SU-DHL-6 (cell line): ENCODE measurements around the gene LRP1-AS.

Experiments
- H2AFZ ChIP-seq: fragments of 200-600 bp; sonication (generic); 2 replicates; pipeline ENCODE4 v1.6.1; 2014; ENCODE audit warnings: low read depth, mild to moderate bottlenecking, moderate library complexity, mixed read lengths, antibody characterized with exemption, low read length; ENCODE audit not compliant: severe bottlenecking
- H3F3A ChIP-seq: fragments of 200-600 bp; shearing (Covaris generic); 2 replicates; pipeline ENCODE4 v1.6.0; 2016; ENCODE audit warnings: antibody characterized with exemption, mild to moderate bottlenecking; ENCODE audit not compliant: insufficient read depth
- H3K27ac ChIP-seq: fragments of 200-600 bp; sonication (generic); 2 replicates; pipeline ENCODE4 v1.5.1; 2016; ENCODE audit warnings: low read depth, mild to moderate bottlenecking, low read length, moderate library complexity, mixed read lengths
- H3K27me3 ChIP-seq: fragments of 200-600 bp; sonication (generic), shearing (Covaris generic); 2 replicates; pipeline ENCODE4 v1.6.0; 2014; ENCODE audit warnings: mild to moderate bottlenecking, low read length
- H3K36me3 ChIP-seq: fragments of 200-600 bp; sonication (generic); 2 replicates; pipeline ENCODE4 v1.6.1; 2014; ENCODE audit warnings: mild to moderate bottlenecking, low read length, mixed read lengths
- H3K4me2 ChIP-seq: fragments of 300-600, 200-600 bp; shearing (Covaris generic), sonication (generic); 2 replicates; pipeline ENCODE4 v1.6.0; 2014; ENCODE audit warnings: low read length, low read depth, mild to moderate bottlenecking; ENCODE audit not compliant: poor library complexity, severe bottlenecking
- H3K4me3 ChIP-seq: fragments of 200-600 bp; sonication (generic); 2 replicates; pipeline ENCODE4 v1.5.1; 2014; ENCODE audit warnings: antibody characterized with exemption, low read length, mild to moderate bottlenecking, mixed read lengths; ENCODE audit not compliant: insufficient read depth, poor library complexity, severe bottlenecking
- H3K79me2 ChIP-seq: fragments of 200-600 bp; sonication (generic); 2 replicates; pipeline ENCODE4 v1.6.1; 2014; ENCODE audit warnings: mild to moderate bottlenecking, low read length, moderate library complexity; ENCODE audit not compliant: insufficient read depth
- H3K9ac ChIP-seq: fragments of 200-600 bp; sonication (generic); 2 replicates; pipeline ENCODE4 v1.7.0; 2014; ENCODE audit warnings: mild to moderate bottlenecking, low read length
- H3K9me2 ChIP-seq: fragments of 200-600 bp; sonication (generic); replicated peaks from 2 replicates; pipeline ENCODE4 v1.6.1; 2014; ENCODE audit warnings: low read length; ENCODE audit not compliant: insufficient read depth
- H3K9me3 ChIP-seq: fragments of 200-600 bp; sonication (generic); 2 replicates; pipeline ENCODE4 v1.6.1; 2014; ENCODE audit warnings: low read length, mixed read lengths; ENCODE audit not compliant: insufficient read depth
- H4K20me1 ChIP-seq: fragments of 200-600 bp; sonication (generic); 2 replicates; pipeline ENCODE4 v1.6.1; 2014; ENCODE audit warnings: low read depth, mild to moderate bottlenecking, antibody characterized with exemption, low read length, moderate library complexity, mixed read lengths
- CTCF ChIP-seq: fragments of 200-600 bp; sonication (generic); IDR thresholded peaks from one replicate; pipeline ENCODE4 v1.5.1; 2017; ENCODE audit warnings: antibody characterized with exemption, mild to moderate bottlenecking, low read length, moderate library complexity; ENCODE audit not compliant: insufficient read depth, poor library complexity, severe bottlenecking
- EZH2phosphoT487 ChIP-seq: fragments of 200-600 bp; sonication (generic), shearing (Covaris generic); conservative IDR thresholded peaks from 2 replicates; pipeline ENCODE4 v1.6.1; 2018; ENCODE audit warnings: mild to moderate bottlenecking, antibody characterized with exemption, low read length, moderate library complexity, mixed read lengths

Gene LRP1-AS

GRCh38 chr12:57145460-57146059, 1.9 kb downstream of the LRP1-AS start:
- Histone ChIP-seq H3K9me3 (no peaks in the 10 kb centered on the region), H3K9ac (no peak overlapping the region), H2AFZ (no peak overlapping the region), H4K20me1 (no peaks in the 10 kb centered on the region), H3K79me2 (no peaks in the 10 kb centered on the region), H3K27me3 (no peaks in the 10 kb centered on the region), H3K4me3 (no peak overlapping the region), H3K9me2 (no peaks in the 10 kb centered on the region), H3F3A (no peaks in the 10 kb centered on the region), H3K36me3 (no peaks in the 10 kb centered on the region), H3K27ac (no peak overlapping the region), H3K4me2 (no peak overlapping the region)
- TF ChIP-seq EZH2phosphoT487, result no peak
- TF ChIP-seq CTCF, result no peak

- TF ChIP-seq CTCF, result no peak
- TF ChIP-seq EZH2phosphoT487, result no peak
- no peaks in the 10 kb centered on the region for H3K9me2 ChIP-seq
- no peaks in the 10 kb centered on the region for H3K79me2 ChIP-seq
- no peaks in the 10 kb centered on the region for H3F3A ChIP-seq
- H3K27me3 ChIP-seq, result no peaks in the 10 kb centered on the region
- H3K27ac ChIP-seq, result no peak overlapping the region
- H3K36me3 ChIP-seq, result no peaks in the 10 kb centered on the region
- no peaks in the 10 kb centered on the region for H3K9me3 ChIP-seq
- no peaks in the 10 kb centered on the region for H4K20me1 ChIP-seq
- H3K9ac ChIP-seq, result no peak overlapping the region
- H3K4me3 ChIP-seq, result no peak overlapping the region
- no peak overlapping the region for H3K4me2 ChIP-seq
- H2AFZ ChIP-seq, result no peak overlapping the region
Observed at GRCh38 chr12:57143454-57143853, 4.0 kb downstream of the LRP1-AS start.

- no peaks in the 10 kb centered on the region for H3K27me3 ChIP-seq
- H4K20me1 ChIP-seq, result no peaks in the 10 kb centered on the region
- H2AFZ ChIP-seq, result no peak overlapping the region
- H3F3A ChIP-seq, result no peaks in the 10 kb centered on the region
- TF ChIP-seq EZH2phosphoT487, result no peak
- no peak for TF ChIP-seq CTCF
- H3K9me3 ChIP-seq, result no peaks in the 10 kb centered on the region
- H3K27ac ChIP-seq, result no peak overlapping the region
- H3K36me3 ChIP-seq, result no peaks in the 10 kb centered on the region
- no peaks in the 10 kb centered on the region for H3K79me2 ChIP-seq
- no peak overlapping the region for H3K4me3 ChIP-seq
- no peak overlapping the region for H3K4me2 ChIP-seq
- H3K9ac ChIP-seq, result no peak overlapping the region
- no peaks in the 10 kb centered on the region for H3K9me2 ChIP-seq
Observed at GRCh38 chr12:57142727-57143126, 4.7 kb downstream of the LRP1-AS start.

- H3F3A ChIP-seq, result no peaks in the 10 kb centered on the region
- H3K27me3 ChIP-seq, result no peaks in the 10 kb centered on the region
- H2AFZ ChIP-seq, result no peak overlapping the region
- TF ChIP-seq CTCF (no peak), EZH2phosphoT487 (no peak)
- no peak overlapping the region for H3K4me3 ChIP-seq
- H3K79me2 ChIP-seq, result no peaks in the 10 kb centered on the region
- no peaks in the 10 kb centered on the region for H3K9me2 ChIP-seq
- H3K9me3 ChIP-seq, result no peaks in the 10 kb centered on the region
- H3K4me2 ChIP-seq, result no peak overlapping the region
- H4K20me1 ChIP-seq, result no peaks in the 10 kb centered on the region
- no peaks in the 10 kb centered on the region for H3K36me3 ChIP-seq
- no peak overlapping the region for H3K9ac ChIP-seq
- H3K27ac ChIP-seq, result no peak overlapping the region
Observed at GRCh38 chr12:57142121-57142520, 5.3 kb downstream of the LRP1-AS start.
